GM08714 (cell line): ENCODE results near the gene REPS2.

Experiments used
- H3K4me3 ChIP-seq: fragments of 200-500 bp; sonication (Bioruptor generic); 2 replicates; pipeline ENCODE4 v1.5.1; 2014; ENCODE audit warnings: mild to moderate bottlenecking, low read length, inconsistent platforms
- ZNF274 ChIP-seq: IDR thresholded peaks from 2 replicates; pipeline ENCODE4 v1.6.1; 2012; ENCODE audit warnings: mild to moderate bottlenecking, low read depth, low read length

Gene REPS2

GRCh38 chrX:16946361-16946964 is at the start of gene REPS2:
Gene REPS2 (plus strand): TSS chrX:16946658. CDS start chrX:16946862, 204 bp downstream.
- TF ChIP-seq ZNF274, result no peak
- H3K4me3 ChIP-seq, result peak within 1 kb of the TSS; percentile 63

- TF ChIP-seq ZNF274, result no peak
- no peak overlapping the region for H3K4me3 ChIP-seq
Observed at GRCh38 chrX:16897445-16897844, 49.0 kb upstream of the REPS2 start.

GRCh38 chrX:16903274-16904022 is 43.0 kb upstream of the REPS2 start:
- no peak for TF ChIP-seq ZNF274
- H3K4me3 ChIP-seq, result no peak overlapping the region

- no peak for TF ChIP-seq ZNF274
- H3K4me3 ChIP-seq, result no peak overlapping the region
Observed at GRCh38 chrX:16910376-16910775, 36.1 kb upstream of the REPS2 start.

- TF ChIP-seq ZNF274, result no peak
- no peak overlapping the region for H3K4me3 ChIP-seq
Observed at GRCh38 chrX:16914058-16914457, 32.4 kb upstream of the REPS2 start.

- H3K4me3 ChIP-seq, result no peak overlapping the region
- TF ChIP-seq ZNF274, result no peak
Observed at GRCh38 chrX:16916561-16916960, 29.9 kb upstream of the REPS2 start.

GRCh38 chrX:16917120-16917519 is 29.3 kb upstream of the REPS2 start:
- H3K4me3 ChIP-seq, result no peak overlapping the region
- no peak for TF ChIP-seq ZNF274

GRCh38 chrX:16918979-16919378 is 27.5 kb upstream of the REPS2 start:
- no peak overlapping the region for H3K4me3 ChIP-seq
- TF ChIP-seq ZNF274, result no peak

GRCh38 chrX:16920075-16920474 is 26.4 kb upstream of the REPS2 start:
- no peak for TF ChIP-seq ZNF274
- H3K4me3 ChIP-seq, result no peak overlapping the region

- no peak overlapping the region for H3K4me3 ChIP-seq
- TF ChIP-seq ZNF274, result no peak
Observed at GRCh38 chrX:16923157-16923556, 23.3 kb upstream of the REPS2 start.

GRCh38 chrX:16924631-16925480 is 21.6 kb upstream of the REPS2 start:
- no peak overlapping the region for H3K4me3 ChIP-seq
- TF ChIP-seq ZNF274, result no peak

- no peak for TF ChIP-seq ZNF274
- H3K4me3 ChIP-seq, result no peak overlapping the region
Observed at GRCh38 chrX:16930392-16930791, 16.1 kb upstream of the REPS2 start.

GRCh38 chrX:16931371-16931770 is 15.1 kb upstream of the REPS2 start:
- H3K4me3 ChIP-seq, result no peak overlapping the region
- TF ChIP-seq ZNF274, result no peak

- TF ChIP-seq ZNF274, result no peak
Observed at GRCh38 chrX:16931855-16932575, 14.4 kb upstream of the REPS2 start.

More at GRCh38 chrX:16931855-16932575, 14.4 kb upstream of the REPS2 start:
- no peak overlapping the region for H3K4me3 ChIP-seq
